Ovary (tissue), 9 donors: Measurements from ENCODE around the gene WBP1. TPM values are rescaled to one million over a fixed set of nuclear protein-coding genes. Genes with fewer than 3 reads are reported as not detected.

ENCODE experiments used
- DNase-seq, 5 donors: peaks; one replicate each; pipeline ENCODE4 v3.0.0-alpha.2; 2019 to 2020
- H3K27ac ChIP-seq, 2 donors: fragments of 200-600 bp; one replicate each; pipeline versions ENCODE4 v1.5.1 to v1.8.0; 2019 to 2022
- H3K27me3 ChIP-seq: fragments of 200-600 bp; one replicate; pipeline ENCODE4 v1.8.0; 2022
- H3K36me3 ChIP-seq: fragments of 200-600 bp; sonication (generic); one replicate; pipeline ENCODE4 v1.5.1; 2019
- H3K4me1 ChIP-seq: one replicate; pipeline ENCODE4 v1.8.1; 2013; ENCODE audit warnings: mild to moderate bottlenecking, moderate library complexity; ENCODE audit not compliant: insufficient read depth
- H3K4me3 ChIP-seq: fragments of 200-600 bp; sonication (generic); one replicate; pipeline ENCODE4 v1.5.1; 2017
- H3K9me3 ChIP-seq, 2 donors: fragments of 200-600 bp in 1 of 2; sonication (generic) in 1 of 2; one replicate each; pipeline versions ENCODE4 v1.5.1 to v1.8.1; 2013 to 2019; ENCODE audit warnings: mild to moderate bottlenecking in 1 of 2, moderate library complexity in 1 of 2
- EP300 ChIP-seq: sonication (generic); formaldehyde crosslinking; IDR thresholded peaks from one replicate; pipeline ENCODE4 v1.6.1; 2017; ENCODE audit warnings: antibody characterized with exemption
- POLR2A ChIP-seq: fragments of 450-650 bp; IDR thresholded peaks from one replicate; pipeline ENCODE4 v1.6.1; 2017; ENCODE audit warnings: antibody characterized with exemption, mild to moderate bottlenecking, moderate library complexity
- WGBS, 3 donors: extraction: QIAGEN DNeasy Blood & Tissue Kit in 1 of 3; methylation state at CpG; one replicate each; pipeline versions ENCODE4 v1.1.5 to v1.1.7; 2013 to 2017; 5-methylcytosine and 5-hydroxymethylcytosine counted together
- intact Hi-C, 4 donors: fragments of 100-400 bp; cut with DNase I; formaldehyde crosslinking; loops; one replicate each; pipeline versions ENCODE4 v1.11.0 to v1.15.1; 2022 to 2023
- polyA plus RNA-seq, 2 donors: library from polyadenylated mRNA; stranded (reverse); fragments of 200-250 nt in 1 of 2; fragments of 350-450 nt in 1 of 2; fragmentation: Illumina TruSeq in 1 of 2; extraction: RNeasy Lipid Tissue Mini Kit (QIAGEN cat#74804) in 1 of 2; gene quantifications; one replicate each; pipeline ENCODE4 v1.2.3, GENCODE V29; 2013 to 2014
- total RNA-seq, 7 donors: library from RNA; depleted of rRNA in 2 of 7; stranded (reverse); fragments of >200 nt in 2 of 7; fragmentation: NEBNext Ultra II Directional in 3 of 7; extraction: Animal tissue kit (Norgen Biotek cat#: 25700) in 3 of 7; gene quantifications; one replicate each; pipeline versions ENCODE4 v1.1.0 to v1.2.4, GENCODE V29; 2016 to 2023
- TF ChIP-seq, protein P1 (sequence below), 3 donors: fragments of 450-650 bp in 2 of 3; fragments of 200-600 bp in 1 of 3; IDR thresholded peaks; one replicate each; pipeline versions ENCODE4 v1.5.1 to v1.8.0; 2016 to 2022; ENCODE audit warnings: antibody characterized with exemption in 3 of 3, mild to moderate bottlenecking in 1 of 3
- donor health status: DM: no; HTN: no; CAD: no; lungs with moderate emphysema.
- donor health status: DM: no; HTN: no; CAD: no.
- donor health status: Bipolar disorder and iron deficiency.
- donor health status: DM: yes; HTN: yes; CAD: no.
- donor health status: DM: no; HTN: no; CAD: no.
- donor health status: DM: yes; HTN: yes; CAD: no.

WBP1 gene
- total and polyA plus RNA-seq, 9 donors = 52.4 to 114 (median 73.3) TPM

DNA sequence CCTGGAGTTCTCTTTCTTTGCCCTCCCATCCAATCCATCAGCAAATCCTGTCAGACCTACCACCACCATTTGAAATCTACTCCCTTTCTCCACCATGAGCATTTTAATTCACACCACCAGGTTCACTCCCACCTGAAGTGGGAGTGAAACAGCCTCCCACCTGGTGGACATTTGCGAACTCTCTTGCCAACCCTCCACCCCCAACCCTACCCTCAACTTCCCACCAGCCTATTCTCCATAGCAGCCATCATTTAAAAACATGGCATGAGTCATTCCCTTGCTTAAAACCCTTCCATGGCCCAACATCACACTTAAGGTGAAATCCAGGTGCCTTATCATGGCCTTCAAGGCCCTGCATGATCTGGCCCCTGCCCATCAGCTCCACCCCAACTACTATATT, 20.0 kb upstream of the WBP1 start:
- peaks cover 7% of the 10 kb centered on the region for H3K4me1 ChIP-seq
- TF ChIP-seq POLR2A (no peak), EP300 (no peak)
- TF ChIP-seq, protein P1, sequence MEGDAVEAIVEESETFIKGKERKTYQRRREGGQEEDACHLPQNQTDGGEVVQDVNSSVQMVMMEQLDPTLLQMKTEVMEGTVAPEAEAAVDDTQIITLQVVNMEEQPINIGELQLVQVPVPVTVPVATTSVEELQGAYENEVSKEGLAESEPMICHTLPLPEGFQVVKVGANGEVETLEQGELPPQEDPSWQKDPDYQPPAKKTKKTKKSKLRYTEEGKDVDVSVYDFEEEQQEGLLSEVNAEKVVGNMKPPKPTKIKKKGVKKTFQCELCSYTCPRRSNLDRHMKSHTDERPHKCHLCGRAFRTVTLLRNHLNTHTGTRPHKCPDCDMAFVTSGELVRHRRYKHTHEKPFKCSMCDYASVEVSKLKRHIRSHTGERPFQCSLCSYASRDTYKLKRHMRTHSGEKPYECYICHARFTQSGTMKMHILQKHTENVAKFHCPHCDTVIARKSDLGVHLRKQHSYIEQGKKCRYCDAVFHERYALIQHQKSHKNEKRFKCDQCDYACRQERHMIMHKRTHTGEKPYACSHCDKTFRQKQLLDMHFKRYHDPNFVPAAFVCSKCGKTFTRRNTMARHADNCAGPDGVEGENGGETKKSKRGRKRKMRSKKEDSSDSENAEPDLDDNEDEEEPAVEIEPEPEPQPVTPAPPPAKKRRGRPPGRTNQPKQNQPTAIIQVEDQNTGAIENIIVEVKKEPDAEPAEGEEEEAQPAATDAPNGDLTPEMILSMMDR (IDR thresholded peaks at IDR 0.05) = no peak
- H3K27me3 ChIP-seq = no peaks in the 10 kb centered on the region
- no peak overlapping the region for H3K27ac ChIP-seq
- intact Hi-C loops = no loop called here
- H3K4me3 ChIP-seq = no peak overlapping the region
- H3K9me3 ChIP-seq = no peaks in the 10 kb centered on the region
- WGBS, 3 donors = 77 to 83% (median 81%) methylated on average over 1 of the region's 1 CpG
- no peak for DNase-seq
- no peaks in the 10 kb centered on the region for H3K36me3 ChIP-seq

DNA sequence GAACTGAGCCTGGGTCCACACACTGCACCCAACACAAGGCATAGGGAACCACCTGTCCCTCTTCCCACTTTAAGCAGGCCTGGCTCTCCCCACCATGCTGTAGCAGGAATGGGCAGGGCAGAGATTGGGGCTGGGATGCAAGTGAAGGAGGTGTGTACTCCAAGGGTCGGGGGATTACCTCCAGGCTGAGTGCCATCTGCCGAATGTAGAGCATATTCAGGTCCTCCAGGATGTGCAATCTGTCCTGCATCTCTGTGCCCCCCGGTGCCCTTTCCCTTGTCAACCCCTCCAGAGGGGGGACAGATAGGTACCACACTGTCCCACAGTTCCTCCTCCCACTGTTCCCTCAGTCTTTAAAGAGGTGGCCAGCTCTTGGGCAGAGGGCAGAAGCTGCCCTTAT, 18.9 kb upstream of the WBP1 start:
- 18 to 28% (median 21%) methylated on average over 3 of the region's 3 CpGs for WGBS, 3 donors
- Histone ChIP-seq H3K9me3 (no peaks in the 10 kb centered on the region), H3K4me1 (peaks cover 7% of the 10 kb centered on the region), H3K36me3 (no peaks in the 10 kb centered on the region), H3K27me3 (no peaks in the 10 kb centered on the region), H3K27ac (no peak overlapping the region), H3K4me3 (no peak overlapping the region)
- TF ChIP-seq, protein P1 (IDR thresholded peaks at IDR 0.05) = no peak
- no peak for TF ChIP-seq POLR2A
- TF ChIP-seq EP300 = no peak
- DNase-seq = peak in 1 of 5 donors; percentile 12
- intact Hi-C loops = no loop called here

DNA sequence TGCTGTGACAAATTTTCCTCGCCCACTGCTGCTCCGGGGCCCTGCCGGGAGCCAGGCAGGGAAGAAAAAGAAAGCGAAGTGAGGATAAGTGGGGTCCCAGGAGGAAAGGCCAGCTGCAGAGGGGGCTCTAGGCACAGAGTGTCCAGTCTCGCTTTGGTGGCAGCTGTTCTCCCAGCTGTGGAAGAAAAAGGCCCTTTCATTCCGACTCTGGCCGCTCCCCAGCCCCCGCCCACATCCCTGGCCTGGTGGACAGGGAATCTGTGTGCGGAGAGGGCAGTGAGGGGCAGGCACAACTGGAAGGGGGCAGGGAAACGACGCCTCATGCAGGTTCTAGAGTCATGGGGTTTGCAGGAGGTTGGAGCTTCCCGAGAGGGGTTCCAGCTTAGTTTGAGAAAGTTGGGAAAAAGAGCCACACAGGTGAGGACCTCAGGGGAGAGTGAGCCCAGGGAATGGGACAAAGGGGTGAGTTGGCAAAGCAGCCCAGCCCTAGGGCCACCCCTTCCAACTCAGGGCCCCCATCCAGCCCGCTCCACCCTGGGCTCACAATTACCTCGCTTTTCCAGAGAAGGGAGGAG, 18.3 kb upstream of the WBP1 start:
- H3K9me3 ChIP-seq = no peaks in the 10 kb centered on the region
- WGBS, 3 donors = 2 to 7% (median 2%) methylated on average over 14 of the region's 14 CpGs
- H3K36me3 ChIP-seq = no peaks in the 10 kb centered on the region
- peak overlapping the region; percentile 32 for H3K4me3 ChIP-seq
- TF ChIP-seq, protein P1 (IDR thresholded peaks at IDR 0.05) = no peak
- no peak for TF ChIP-seq POLR2A
- TF ChIP-seq EP300 = no peak
- H3K4me1 ChIP-seq = peaks cover 7% of the 10 kb centered on the region
- DNase-seq = peak in 3 of 5 donors; percentile 35 to 65 (median 57)
- intact Hi-C loops = no loop called here
- no peaks in the 10 kb centered on the region for H3K27me3 ChIP-seq
- no peak overlapping the region for H3K27ac ChIP-seq

DNA sequence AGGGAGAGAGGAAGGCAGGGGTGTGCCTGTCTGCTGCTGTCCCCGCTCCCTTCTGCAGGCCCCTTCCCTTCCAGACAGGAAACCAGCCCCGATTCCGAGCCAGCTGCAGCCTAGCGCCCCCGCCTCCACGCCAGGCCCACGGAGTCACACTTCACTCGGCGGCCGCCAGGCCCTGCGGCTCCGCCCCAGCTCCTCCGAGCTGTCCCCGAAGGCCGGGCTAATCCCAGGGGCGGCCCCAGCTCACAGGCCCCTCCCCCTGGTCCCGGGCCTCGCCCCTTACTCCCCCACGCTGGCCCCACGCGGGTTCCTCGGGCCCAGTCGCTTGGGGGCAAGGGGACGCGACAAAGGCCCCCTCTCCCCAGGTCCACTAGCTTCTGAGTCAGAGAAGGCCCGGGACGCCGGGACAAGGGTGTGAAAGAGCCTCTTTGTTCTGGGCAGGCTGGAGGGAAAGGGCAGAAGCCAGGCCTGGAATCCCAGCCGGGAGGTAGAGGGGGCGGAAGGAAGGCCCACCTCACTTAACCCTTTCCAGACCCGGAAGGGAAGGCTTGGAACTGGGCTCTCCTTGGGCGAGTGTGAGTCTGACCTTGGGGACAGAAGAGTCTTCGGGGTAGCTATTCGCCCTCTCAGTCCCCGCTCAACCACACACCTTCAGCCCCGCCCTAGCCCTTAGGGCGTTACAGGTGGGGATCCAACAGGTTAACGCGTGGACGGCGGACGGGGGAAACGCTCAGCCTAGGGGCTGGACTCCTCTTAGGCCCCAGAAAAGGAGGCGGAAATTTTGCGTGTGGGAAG, 17.7 kb upstream of the WBP1 start:
- H3K4me1 ChIP-seq = peaks cover 7% of the 10 kb centered on the region
- peak; percentile 67 to 86 (median 74) for DNase-seq
- H3K27me3 ChIP-seq = no peaks in the 10 kb centered on the region
- 5 to 12% (median 6%) methylated on average over 45 of the region's 45 CpGs for WGBS, 3 donors
- H3K36me3 ChIP-seq = no peaks in the 10 kb centered on the region
- peak overlapping the region; percentile 16 to 72 for H3K27ac ChIP-seq
- intact Hi-C loops = no loop called here
- peak overlapping the region; percentile 32 for H3K4me3 ChIP-seq
- no peaks in the 10 kb centered on the region for H3K9me3 ChIP-seq
- no peak for TF ChIP-seq POLR2A
- TF ChIP-seq, protein P1 (IDR thresholded peaks at IDR 0.05) = peak in 1 of 3 donors; percentile 29
